H1 (cell line): ENCODE data around the gene GTF2A2. TPM values are rescaled to one million over a fixed set of nuclear protein-coding genes. Genes with fewer than 3 reads are reported as not detected.

Source experiments
- CTBP2 ChIP-seq: IDR thresholded peaks from 2 replicates; pipeline ENCODE4 v1.7.0; 2011; ENCODE audit warnings: borderline replicate concordance, mild to moderate bottlenecking, moderate library complexity, mixed read lengths, low read length; ENCODE audit not compliant: insufficient read depth, insufficient read length
- polyA plus RNA-seq, 7 experiments: library from polyadenylated mRNA; depleted of rRNA in 3 of 7; stranded (reverse) in 5 of 7; unstranded in 2 of 7; fragments of >200 nt in 5 of 7; fragments of 200-250 nt in 2 of 7; gene quantifications; 1 replicate in 5 of 7; 2 replicates in 1 of 7; 4 replicates in 1 of 7; pipeline versions ENCODE4 v1.2.1 to v1.2.3, GENCODE V29; 2011 to 2013; ENCODE audit warnings: missing spikeins in 2 of 7, mixed read lengths in 2 of 7
- total RNA-seq: library from RNA; stranded (reverse); fragmentation: NEBNext Ultra II Directional; extraction: Animal tissue kit (Norgen Biotek cat#: 25700); gene quantifications from 2 replicates; pipeline ENCODE4 v1.2.1, GENCODE V29; 2021
- TF ChIP-seq, protein P1 (sequence below): IDR thresholded peaks from 2 replicates; pipeline ENCODE4 v1.6.1; 2012; ENCODE audit warnings: low read length, inconsistent platforms

GTF2A2 gene
- total and polyA plus RNA-seq, 2 of the 8 experiments (the other 6 are each of a cell fraction or from before 2014, with no cell fraction given), result 52.2 to 161 TPM

GRCh38 chr15:59596640-59597039 lies 60.7 kb downstream of the GTF2A2 start (continued):
- TF ChIP-seq, protein P1, sequence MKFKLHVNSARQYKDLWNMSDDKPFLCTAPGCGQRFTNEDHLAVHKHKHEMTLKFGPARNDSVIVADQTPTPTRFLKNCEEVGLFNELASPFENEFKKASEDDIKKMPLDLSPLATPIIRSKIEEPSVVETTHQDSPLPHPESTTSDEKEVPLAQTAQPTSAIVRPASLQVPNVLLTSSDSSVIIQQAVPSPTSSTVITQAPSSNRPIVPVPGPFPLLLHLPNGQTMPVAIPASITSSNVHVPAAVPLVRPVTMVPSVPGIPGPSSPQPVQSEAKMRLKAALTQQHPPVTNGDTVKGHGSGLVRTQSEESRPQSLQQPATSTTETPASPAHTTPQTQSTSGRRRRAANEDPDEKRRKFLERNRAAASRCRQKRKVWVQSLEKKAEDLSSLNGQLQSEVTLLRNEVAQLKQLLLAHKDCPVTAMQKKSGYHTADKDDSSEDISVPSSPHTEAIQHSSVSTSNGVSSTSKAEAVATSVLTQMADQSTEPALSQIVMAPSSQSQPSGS, result no peak
- no peak for TF ChIP-seq CTBP2
